Ishikawa (cell line): Measurements from ENCODE around the gene ACOXL.

Experiments
- CEBPB ChIP-seq: IDR thresholded peaks from 2 replicates; pipeline ENCODE4 v1.6.1; 2012
- CREB1 ChIP-seq: IDR thresholded peaks from 2 replicates; pipeline ENCODE4 v1.6.1; 2012; ENCODE audit warnings: low read depth
- EP300 ChIP-seq: IDR thresholded peaks from 2 replicates; pipeline ENCODE4 v1.6.1; 2012; ENCODE audit warnings: borderline replicate concordance
- FOXM1 ChIP-seq: IDR thresholded peaks from 2 replicates; pipeline ENCODE4 v1.6.1; 2012; ENCODE audit warnings: low read depth, borderline replicate concordance
- NFIC ChIP-seq: IDR thresholded peaks from 2 replicates; pipeline ENCODE4 v1.6.1; 2012
- RAD21 ChIP-seq: IDR thresholded peaks from 2 replicates; pipeline ENCODE4 v1.6.1; 2012; ENCODE audit warnings: low read depth
- TAF1 ChIP-seq: IDR thresholded peaks from 2 replicates; pipeline ENCODE4 v1.6.1; 2012; ENCODE audit warnings: low read depth, mild to moderate bottlenecking
- TCF12 ChIP-seq: IDR thresholded peaks from 2 replicates; pipeline ENCODE4 v1.6.1; 2012; ENCODE audit warnings: low read depth
- USF1 ChIP-seq: IDR thresholded peaks from 2 replicates; pipeline ENCODE4 v1.6.1; 2012
- YY1 ChIP-seq: IDR thresholded peaks from 2 replicates; pipeline ENCODE4 v1.6.1; 2012; ENCODE audit warnings: low read depth
- TF ChIP-seq, protein P1 (sequence below): IDR thresholded peaks from 2 replicates; pipeline ENCODE4 v1.6.1; 2012; ENCODE audit warnings: low read depth, mild to moderate bottlenecking
- TF ChIP-seq, protein P2 (sequence below): IDR thresholded peaks from 2 replicates; pipeline ENCODE4 v1.6.1; 2012

DNA sequence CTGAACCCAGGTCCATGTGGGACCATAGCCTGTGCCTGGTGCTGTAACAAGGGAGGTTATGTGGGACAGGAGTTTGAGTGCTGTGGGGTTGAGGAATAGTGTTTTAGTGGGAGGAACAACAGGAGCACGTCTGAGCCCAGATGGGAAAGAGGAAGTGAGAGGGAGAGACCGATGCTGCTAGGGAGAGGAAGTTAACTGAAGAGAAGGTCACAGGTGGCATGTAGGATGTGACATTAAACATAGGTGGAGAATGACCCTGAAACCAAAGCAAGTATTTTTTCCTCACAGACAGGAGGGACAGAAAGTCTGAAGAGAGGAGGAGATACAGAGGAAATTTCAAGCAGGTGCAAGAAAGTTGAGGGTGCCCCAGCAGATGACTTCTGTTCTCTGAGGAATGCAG is 87.8 kb downstream of the ACOXL start:
- TF ChIP-seq NFIC (no peak), EP300 (no peak), TCF12 (no peak), TAF1 (no peak), FOXM1 (no peak), USF1 (no peak), RAD21 (no peak), CREB1 (no peak), YY1 (no peak), CEBPB (no peak)
- TF ChIP-seq, protein P1, sequence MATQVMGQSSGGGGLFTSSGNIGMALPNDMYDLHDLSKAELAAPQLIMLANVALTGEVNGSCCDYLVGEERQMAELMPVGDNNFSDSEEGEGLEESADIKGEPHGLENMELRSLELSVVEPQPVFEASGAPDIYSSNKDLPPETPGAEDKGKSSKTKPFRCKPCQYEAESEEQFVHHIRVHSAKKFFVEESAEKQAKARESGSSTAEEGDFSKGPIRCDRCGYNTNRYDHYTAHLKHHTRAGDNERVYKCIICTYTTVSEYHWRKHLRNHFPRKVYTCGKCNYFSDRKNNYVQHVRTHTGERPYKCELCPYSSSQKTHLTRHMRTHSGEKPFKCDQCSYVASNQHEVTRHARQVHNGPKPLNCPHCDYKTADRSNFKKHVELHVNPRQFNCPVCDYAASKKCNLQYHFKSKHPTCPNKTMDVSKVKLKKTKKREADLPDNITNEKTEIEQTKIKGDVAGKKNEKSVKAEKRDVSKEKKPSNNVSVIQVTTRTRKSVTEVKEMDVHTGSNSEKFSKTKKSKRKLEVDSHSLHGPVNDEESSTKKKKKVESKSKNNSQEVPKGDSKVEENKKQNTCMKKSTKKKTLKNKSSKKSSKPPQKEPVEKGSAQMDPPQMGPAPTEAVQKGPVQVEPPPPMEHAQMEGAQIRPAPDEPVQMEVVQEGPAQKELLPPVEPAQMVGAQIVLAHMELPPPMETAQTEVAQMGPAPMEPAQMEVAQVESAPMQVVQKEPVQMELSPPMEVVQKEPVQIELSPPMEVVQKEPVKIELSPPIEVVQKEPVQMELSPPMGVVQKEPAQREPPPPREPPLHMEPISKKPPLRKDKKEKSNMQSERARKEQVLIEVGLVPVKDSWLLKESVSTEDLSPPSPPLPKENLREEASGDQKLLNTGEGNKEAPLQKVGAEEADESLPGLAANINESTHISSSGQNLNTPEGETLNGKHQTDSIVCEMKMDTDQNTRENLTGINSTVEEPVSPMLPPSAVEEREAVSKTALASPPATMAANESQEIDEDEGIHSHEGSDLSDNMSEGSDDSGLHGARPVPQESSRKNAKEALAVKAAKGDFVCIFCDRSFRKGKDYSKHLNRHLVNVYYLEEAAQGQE: no peak
- TF ChIP-seq, protein P2, sequence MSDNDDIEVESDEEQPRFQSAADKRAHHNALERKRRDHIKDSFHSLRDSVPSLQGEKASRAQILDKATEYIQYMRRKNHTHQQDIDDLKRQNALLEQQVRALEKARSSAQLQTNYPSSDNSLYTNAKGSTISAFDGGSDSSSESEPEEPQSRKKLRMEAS: no peak
